ENCODE measurements around the gene NFE2L1.

DNA sequence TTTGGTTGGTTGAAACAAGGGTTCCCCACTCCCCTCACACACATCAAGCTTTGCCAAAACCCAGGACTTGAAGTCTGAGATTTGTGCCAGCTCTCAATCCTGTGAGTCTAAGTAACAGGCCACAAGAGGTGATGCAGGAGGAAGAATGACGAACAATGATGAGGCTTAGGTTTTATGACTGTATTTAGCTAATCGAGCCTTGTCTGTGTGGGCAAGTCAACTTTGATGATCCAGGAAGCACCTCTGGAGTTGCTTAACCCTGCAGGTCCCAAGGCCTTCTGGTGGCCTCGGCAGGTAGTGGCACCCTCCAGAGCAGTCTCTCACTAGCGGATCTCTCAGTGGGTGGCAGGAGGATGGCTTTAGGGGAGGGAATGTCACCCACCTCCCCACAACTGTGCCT, 48.6 kb upstream of the NFE2L1 start:
- TF ChIP-seq, protein P1, sequence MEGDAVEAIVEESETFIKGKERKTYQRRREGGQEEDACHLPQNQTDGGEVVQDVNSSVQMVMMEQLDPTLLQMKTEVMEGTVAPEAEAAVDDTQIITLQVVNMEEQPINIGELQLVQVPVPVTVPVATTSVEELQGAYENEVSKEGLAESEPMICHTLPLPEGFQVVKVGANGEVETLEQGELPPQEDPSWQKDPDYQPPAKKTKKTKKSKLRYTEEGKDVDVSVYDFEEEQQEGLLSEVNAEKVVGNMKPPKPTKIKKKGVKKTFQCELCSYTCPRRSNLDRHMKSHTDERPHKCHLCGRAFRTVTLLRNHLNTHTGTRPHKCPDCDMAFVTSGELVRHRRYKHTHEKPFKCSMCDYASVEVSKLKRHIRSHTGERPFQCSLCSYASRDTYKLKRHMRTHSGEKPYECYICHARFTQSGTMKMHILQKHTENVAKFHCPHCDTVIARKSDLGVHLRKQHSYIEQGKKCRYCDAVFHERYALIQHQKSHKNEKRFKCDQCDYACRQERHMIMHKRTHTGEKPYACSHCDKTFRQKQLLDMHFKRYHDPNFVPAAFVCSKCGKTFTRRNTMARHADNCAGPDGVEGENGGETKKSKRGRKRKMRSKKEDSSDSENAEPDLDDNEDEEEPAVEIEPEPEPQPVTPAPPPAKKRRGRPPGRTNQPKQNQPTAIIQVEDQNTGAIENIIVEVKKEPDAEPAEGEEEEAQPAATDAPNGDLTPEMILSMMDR (IDR thresholded peaks at IDR 0.05 in 2 of 3, conservative IDR thresholded peaks at IDR 0.05 in 1 of 3; ENCODE audit: borderline replicate concordance in 1 of 3, insufficient read depth in 1 of 3, low read depth in 2 of 3, low read length in 2 of 3), result peak in 2 of 3 experiments; percentile 29 to 34; a peak in 4 of 6 replicates
- TF ChIP-seq EZH2 (IDR thresholded peaks at IDR 0.05) (no peak), POLR2A (IDR thresholded peaks at IDR 0.05; ENCODE audit: borderline replicate concordance, extremely low read depth, insufficient read depth, insufficient read length) (no peak)

Measured in HCT116 (cell line).